ENCODE data around the gene MAGI1.

GRCh38 chr3:66017591-66017990 is 21.1 kb downstream of the MAGI1 start:
- TF ChIP-seq CTCF (IDR thresholded peaks at IDR 0.05; ENCODE audit: insufficient read depth, low read length, poor library complexity, severe bottlenecking) (no peak), EZH2phosphoT487 (conservative IDR thresholded peaks at IDR 0.05; ENCODE audit: low read length) (no peak)
